Dermis blood vessel endothelial cell (primary cell): Measurements from ENCODE around the gene NUDT13. TPM values are rescaled to one million over a fixed set of nuclear protein-coding genes. Genes with fewer than 3 reads are reported as not detected.
A peak's percentile ranks its signal among the peaks of the same experiment; 100 is the strongest.

Experiments
- DNase-seq: peaks from one replicate; pipeline ENCODE4 v3.0.0; 2010
- total RNA-seq: library from RNA; depleted of rRNA; stranded (reverse); fragments of >200 nt; gene quantifications from 2 replicates; pipeline ENCODE4 v1.2.3, GENCODE V29; 2014

The NUDT13 gene
- total RNA-seq, 1 donor from 2014 or later, result 1.0 TPM

DNA sequence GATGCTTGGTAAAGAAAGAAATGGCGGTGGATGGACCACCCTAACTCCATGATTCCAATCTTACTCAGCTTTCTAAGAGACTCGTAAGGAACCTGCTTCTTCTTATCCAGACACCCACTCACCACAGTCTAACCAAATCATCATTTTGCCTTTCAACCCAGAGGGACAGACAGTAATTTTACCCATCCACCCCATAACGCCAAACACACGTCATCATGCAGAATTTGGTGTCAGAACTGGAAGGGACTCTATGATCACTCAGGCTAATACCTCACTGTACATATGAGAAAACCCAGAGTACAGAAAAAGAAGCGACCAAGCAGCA lies 57.2 kb downstream of the NUDT13 start:
- no peak for DNase-seq

DNA sequence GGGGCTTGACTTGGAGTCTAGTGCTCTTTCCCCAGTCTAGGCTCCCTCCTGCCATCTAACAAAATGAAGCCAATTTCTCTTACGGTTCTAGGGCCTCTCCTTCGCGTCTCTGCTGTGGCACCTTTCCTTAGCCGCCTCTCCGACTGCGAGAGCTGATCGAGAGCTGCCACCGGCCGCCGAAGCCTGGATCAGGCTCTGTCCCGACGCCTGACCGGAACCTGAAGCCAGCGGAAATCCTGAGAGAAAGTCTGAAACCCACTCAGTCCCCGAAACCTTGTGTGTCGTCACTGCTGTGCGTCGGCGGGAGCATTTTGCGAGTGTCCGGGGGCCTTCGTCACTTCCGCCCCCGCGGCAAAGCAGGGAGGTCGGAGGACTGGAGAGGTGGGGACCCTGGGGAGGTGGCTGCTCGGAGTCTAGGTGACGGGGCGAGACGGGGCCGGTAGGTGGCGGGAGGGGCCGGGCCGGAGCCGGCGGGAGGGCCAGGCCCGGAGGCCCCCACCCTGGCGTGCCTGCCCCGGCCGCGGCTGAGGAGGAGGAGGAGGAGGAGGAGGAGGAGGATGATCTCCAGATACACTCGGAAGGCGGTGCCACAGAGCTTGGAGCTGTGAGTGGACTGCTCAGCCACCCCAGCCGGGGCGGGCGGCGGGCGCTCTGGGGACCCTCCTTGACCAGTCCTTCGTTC lies 57.7 kb downstream of the NUDT13 start, which contains the start of the genes ECD and FAM149B1:
Gene ECD, minus strand, starts transcription at position 226 of the 682 bp plus-strand sequence. CDS start 4,071 bp downstream, outside the sequence.
Gene FAM149B1, plus strand, starts transcription at position 337 of the 682 bp plus-strand sequence. Its CDS starts 221 bp downstream, at position 558.
- DNase-seq, result peak; percentile 98

DNA sequence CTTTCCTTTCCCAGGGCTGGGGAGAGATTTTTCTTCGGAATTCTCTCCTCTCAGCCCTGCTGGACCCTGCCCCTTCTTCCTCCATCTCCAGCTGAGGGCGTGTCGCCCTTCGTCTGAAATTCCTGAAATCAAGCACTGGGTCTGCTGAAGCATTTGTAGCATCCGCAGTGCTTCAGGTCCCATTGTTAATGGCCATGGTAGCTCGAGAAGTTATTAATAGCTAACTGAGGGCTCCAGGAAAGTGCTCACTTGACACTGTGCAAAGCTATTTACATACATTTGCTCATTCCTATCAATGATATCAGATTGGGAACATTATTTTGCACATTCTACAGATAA lies 58.2 kb downstream of the NUDT13 start:
- peak; percentile 70 for DNase-seq

DNA sequence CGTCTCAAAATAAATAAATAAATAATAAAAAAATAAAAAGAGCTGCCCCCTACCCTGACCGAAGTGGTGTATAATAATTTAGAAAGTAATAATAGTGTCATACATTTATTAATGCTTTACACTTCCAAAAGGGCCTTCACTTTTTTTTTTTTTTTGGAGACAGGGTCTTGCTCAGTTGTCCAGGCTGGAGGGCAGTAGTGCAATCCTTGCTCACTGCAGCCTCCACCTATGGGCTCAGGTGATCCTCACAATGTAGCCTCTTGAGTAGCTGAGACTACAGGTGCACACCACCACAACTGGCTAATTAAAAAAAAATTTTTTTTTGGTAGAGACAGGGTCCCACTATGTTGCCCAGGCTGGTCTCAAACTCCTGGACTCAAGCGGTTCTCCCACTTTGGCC lies 59.1 kb downstream of the NUDT13 start:
- no peak for DNase-seq

DNA sequence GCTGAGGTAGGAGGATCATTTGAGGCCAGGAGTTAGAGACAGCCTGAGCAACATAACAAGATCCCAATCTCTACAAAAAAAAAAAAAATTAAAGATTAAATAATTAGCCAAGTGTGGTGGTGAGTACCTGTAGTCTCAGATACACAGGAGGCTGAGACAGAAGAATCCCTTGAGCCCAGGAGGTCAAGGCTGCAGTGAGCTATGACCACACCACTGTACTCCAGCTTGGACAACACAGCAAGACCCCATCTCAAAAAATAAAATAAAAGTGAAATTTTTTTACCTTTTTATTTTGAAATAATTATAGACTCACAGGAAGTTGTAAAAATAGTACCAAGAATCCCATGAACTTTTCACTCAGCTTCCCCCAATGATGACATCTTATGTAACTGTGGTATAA lies 62.6 kb downstream of the NUDT13 start:
- no peak for DNase-seq

DNA sequence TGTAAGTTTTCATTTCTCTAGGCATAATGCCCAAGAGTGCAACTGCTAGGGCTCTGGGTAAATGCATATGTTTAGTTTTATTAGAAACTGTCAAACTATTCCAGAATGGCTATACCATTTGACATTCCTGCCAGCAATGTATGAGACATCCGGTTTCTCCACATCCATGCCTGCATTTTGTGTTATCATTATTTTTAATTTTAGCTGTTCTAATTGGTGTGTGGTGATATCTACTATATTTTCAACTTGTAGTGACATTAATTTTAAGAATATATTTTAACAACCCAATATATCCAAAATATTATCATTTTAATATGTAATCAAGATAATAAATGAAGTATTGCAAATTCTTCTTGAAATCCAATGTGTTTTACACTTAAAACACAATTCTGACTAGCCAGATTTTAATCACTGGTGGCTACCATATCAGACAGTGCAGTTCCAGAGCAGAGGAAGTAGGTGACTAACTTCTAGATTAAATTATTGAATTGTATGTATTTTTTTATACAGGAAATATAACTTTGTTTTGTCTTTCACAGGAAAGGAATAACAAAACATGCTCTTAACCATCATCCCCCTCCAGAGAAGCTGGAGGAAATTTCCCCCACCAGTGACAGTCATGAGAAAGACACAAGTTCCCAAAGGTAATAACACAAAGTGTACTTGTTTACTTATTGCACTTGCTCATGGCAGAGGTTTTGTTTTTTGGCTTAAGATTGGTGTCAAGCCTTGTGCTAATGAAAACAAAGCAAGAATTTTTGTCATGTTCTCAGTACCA lies 64.1 kb downstream of the NUDT13 start:
- DNase-seq, result peak; percentile 48

Other genes with a start within 250 kb of the NUDT13 start
- gene OIT3, start 216.7 kb upstream of the NUDT13 start, total RNA-seq, result 0.34 TPM in 1 of 2 replicates, not detected in the other
- 0.09 and 0.17 TPM in 2 replicates for gene PLA2G12B, start 155.6 kb upstream of the NUDT13 start, total RNA-seq
- 81.7 and 97.4 TPM in 2 replicates for gene P4HA1, start 13.6 kb upstream of the NUDT13 start, total RNA-seq
- gene ECD, start 57.6 kb downstream of the NUDT13 start, total RNA-seq, result 29.1 and 34.7 TPM in 2 replicates
- 26.0 and 26.9 TPM in 2 replicates for gene FAM149B1, start 57.7 kb downstream of the NUDT13 start, total RNA-seq
- gene DNAJC9, start 136.8 kb downstream of the NUDT13 start, total RNA-seq, result 36.2 and 61.1 TPM in 2 replicates
- gene MRPS16, start 142.2 kb downstream of the NUDT13 start, total RNA-seq, result 61.1 and 73.5 TPM in 2 replicates
- 0.19 and 0.34 TPM in 2 replicates for gene CFAP70, start 248.4 kb downstream of the NUDT13 start, total RNA-seq